ENCODE results near the gene ZCCHC7. TPM values are rescaled to one million over a fixed set of nuclear protein-coding genes. Genes with fewer than 3 reads are reported as not detected.

Gene ZCCHC7
- total and polyA plus RNA-seq, 10 of the 15 experiments (the other 5 are each of a cell fraction or from before 2014, with no cell fraction given), result 42.9 to 178 (median 53.3) TPM

GRCh38 chr9:37300620-37301019 is 180.2 kb downstream of the ZCCHC7 start (continued):
- TF ChIP-seq CHD4 (IDR thresholded peaks at IDR 0.05) (no peak), MYB (IDR thresholded peaks at IDR 0.05; ENCODE audit: borderline replicate concordance, low read depth, low read length) (no peak), NFYB (IDR thresholded peaks at IDR 0.05; ENCODE audit: insufficient read depth, low read depth, low read length) (no peak), CEBPZ (IDR thresholded peaks at IDR 0.05; ENCODE audit: low read depth, low read length) (no peak), ZNF384 (IDR thresholded peaks at IDR 0.05; ENCODE audit: borderline replicate concordance, low read depth, low read length) (no peak), ASH2L (IDR thresholded peaks at IDR 0.05; ENCODE audit: borderline replicate concordance, low read depth) (no peak), BCL11A (IDR thresholded peaks at IDR 0.05; ENCODE audit: low read depth, low read length) (no peak), NR2F1 (conservative IDR thresholded peaks at IDR 0.05) (no peak), KDM1A (IDR thresholded peaks at IDR 0.05; ENCODE audit: borderline replicate concordance) (no peak), ZNF687 (IDR thresholded peaks at IDR 0.05) (peak; percentile 64; the same call in 1 of the 2 replicates), ZNF207 (IDR thresholded peaks at IDR 0.05; ENCODE audit: borderline replicate concordance) (no peak), SRF (IDR thresholded peaks at IDR 0.05; ENCODE audit: low read depth in 2 of 2, low read length in 2 of 2) (no peak), HDGF (IDR thresholded peaks at IDR 0.05) (no peak), IKZF1 (conservative IDR thresholded peaks at IDR 0.05) (no peak; the same call in 1 of the 2 replicates), SREBF1 (IDR thresholded peaks at IDR 0.05; ENCODE audit: low read length) (no peak), ZNF217 (IDR thresholded peaks at IDR 0.05) (no peak), RAD51 (IDR thresholded peaks at IDR 0.05) (no peak), YY1 (IDR thresholded peaks at IDR 0.05; ENCODE audit: low read depth, low read length) (peak; percentile 88), PBX3 (IDR thresholded peaks at IDR 0.05; ENCODE audit: insufficient replicate concordance, low read depth, low read length) (no peak), ZNF274 (IDR thresholded peaks at IDR 0.05; ENCODE audit: insufficient read depth, insufficient read length) (no peak), EED (IDR thresholded peaks at IDR 0.05; ENCODE audit: low read depth) (0 out of 2 replicates have a peak, but pooled peaks have one; percentile 48), STAT3 (IDR thresholded peaks at IDR 0.05; ENCODE audit: low read depth, low read length) (0 out of 2 replicates have a peak, but pooled peaks have one; percentile 37), CEBPB (IDR thresholded peaks at IDR 0.05; ENCODE audit: borderline replicate concordance in 1 of 2, low read depth in 2 of 2, low read length in 2 of 2) (no peak), MTA2 (IDR thresholded peaks at IDR 0.05; ENCODE audit: low read depth) (no peak)

Data from GM12878 (cell line).